Tibial nerve (tissue), 4 donors: ENCODE results near the gene SCAF11.

ENCODE experiments used
- EP300 ChIP-seq, 2 donors: sonication (generic); formaldehyde crosslinking; IDR thresholded peaks; one replicate each; pipeline ENCODE4 v1.6.1; 2017; ENCODE audit warnings: antibody characterized with exemption in 2 of 2, mild to moderate bottlenecking in 1 of 2
- POLR2A ChIP-seq, 2 donors: fragments of 450-650 bp; IDR thresholded peaks; one replicate each; pipeline ENCODE4 v1.6.1; 2017; ENCODE audit warnings: antibody characterized with exemption in 2 of 2, mild to moderate bottlenecking in 2 of 2, moderate library complexity in 2 of 2
- TF ChIP-seq, protein P1 (sequence below), 5 experiments: fragments of 200-600 bp in 3 of 5; fragments of 450-650 bp in 2 of 5; sonication (generic) in 3 of 5; IDR thresholded peaks; one replicate each; pipeline ENCODE4 v1.5.1; 2016 to 2019; ENCODE audit warnings: antibody characterized with exemption in 5 of 5, mild to moderate bottlenecking in 3 of 5, moderate library complexity in 2 of 5

DNA sequence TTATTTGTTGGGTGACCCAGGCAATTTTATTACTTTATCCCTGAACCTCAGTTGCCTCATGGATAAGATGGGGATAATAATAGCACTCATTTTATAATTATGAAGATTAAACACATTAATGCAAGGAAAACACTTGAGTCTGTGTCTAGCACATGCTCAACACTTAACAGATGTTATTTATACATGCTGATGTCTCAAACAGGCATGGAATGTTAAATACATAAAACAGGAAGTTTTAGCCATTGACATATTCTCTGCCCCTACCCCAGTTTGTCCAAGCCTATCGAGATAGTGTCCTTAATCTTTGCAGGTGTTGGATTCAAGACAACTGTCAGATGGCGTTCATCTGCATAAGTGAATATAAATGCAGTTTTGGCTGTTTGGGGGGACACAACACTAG, 109.8 kb downstream of the SCAF11 start:
- TF ChIP-seq, protein P1, sequence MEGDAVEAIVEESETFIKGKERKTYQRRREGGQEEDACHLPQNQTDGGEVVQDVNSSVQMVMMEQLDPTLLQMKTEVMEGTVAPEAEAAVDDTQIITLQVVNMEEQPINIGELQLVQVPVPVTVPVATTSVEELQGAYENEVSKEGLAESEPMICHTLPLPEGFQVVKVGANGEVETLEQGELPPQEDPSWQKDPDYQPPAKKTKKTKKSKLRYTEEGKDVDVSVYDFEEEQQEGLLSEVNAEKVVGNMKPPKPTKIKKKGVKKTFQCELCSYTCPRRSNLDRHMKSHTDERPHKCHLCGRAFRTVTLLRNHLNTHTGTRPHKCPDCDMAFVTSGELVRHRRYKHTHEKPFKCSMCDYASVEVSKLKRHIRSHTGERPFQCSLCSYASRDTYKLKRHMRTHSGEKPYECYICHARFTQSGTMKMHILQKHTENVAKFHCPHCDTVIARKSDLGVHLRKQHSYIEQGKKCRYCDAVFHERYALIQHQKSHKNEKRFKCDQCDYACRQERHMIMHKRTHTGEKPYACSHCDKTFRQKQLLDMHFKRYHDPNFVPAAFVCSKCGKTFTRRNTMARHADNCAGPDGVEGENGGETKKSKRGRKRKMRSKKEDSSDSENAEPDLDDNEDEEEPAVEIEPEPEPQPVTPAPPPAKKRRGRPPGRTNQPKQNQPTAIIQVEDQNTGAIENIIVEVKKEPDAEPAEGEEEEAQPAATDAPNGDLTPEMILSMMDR (IDR thresholded peaks at IDR 0.05) = no peak
- TF ChIP-seq POLR2A (IDR thresholded peaks at IDR 0.05) (no peak), EP300 (IDR thresholded peaks at IDR 0.05) (no peak)
